ENCODE data around the gene HOXD8. TPM values are rescaled to one million over a fixed set of nuclear protein-coding genes. Genes with fewer than 3 reads are reported as not detected.

Gene HOXD8
- polyA plus RNA-seq, 1 of the 3 experiments (the other 2 are of a cell fraction), result 6.4 TPM

GRCh38 chr2:176101842-176102241, 27.7 kb upstream of the HOXD8 start:
- 70% methylated on average over 5 of the region's 5 CpGs for WGBS (ENCODE audit: low lambda C conversion rate)
- Histone ChIP-seq H3K79me2 (ENCODE audit: insufficient read depth) (no peaks in the 10 kb centered on the region), H3K27me3 (ENCODE audit: insufficient read depth) (peaks cover 97% of the 10 kb centered on the region), H3K27ac (ENCODE audit: low read depth in 2 of 2, low read length in 1 of 2) (no peak overlapping the region), H3K36me3 (replicated peaks in 1 of 2; ENCODE audit: control insufficient read depth in 1 of 2, insufficient read depth in 2 of 2, low read length in 1 of 2) (no peaks in the 10 kb centered on the region), H3K4me1 (ENCODE audit: control insufficient read depth in 1 of 2, insufficient read depth in 2 of 2, low read depth in 1 of 2, low read length in 1 of 2) (peaks cover 0 to 26% of the 10 kb centered on the region in 2 experiments; a peak in 3 of 4 replicates), H3F3A (replicated peaks; ENCODE audit: insufficient read depth) (peaks cover 8% of the 10 kb centered on the region), H3K9ac (no peak overlapping the region), H3K9me2 (no peaks in the 10 kb centered on the region), H3K4me2 (no peak overlapping the region), H3K4me3 (ENCODE audit: low read depth in 2 of 2, low read length in 1 of 2) (no peak overlapping the region), H4K20me1 (ENCODE audit: insufficient read depth) (no peaks in the 10 kb centered on the region), H3K9me3 (no peaks in the 10 kb centered on the region), H2AFZ (ENCODE audit: low read depth) (no peak overlapping the region)
- no peak for TF ChIP-seq SMC3 (IDR thresholded peaks at IDR 0.05; ENCODE audit: low read depth, low read length)
- no peak for TF ChIP-seq USF2 (IDR thresholded peaks at IDR 0.05; ENCODE audit: borderline replicate concordance, low read depth, low read length)
- TF ChIP-seq EZH2phosphoT487 (IDR thresholded peaks at IDR 0.05; ENCODE audit: borderline replicate concordance, low read depth), result no peak
- no peak for TF ChIP-seq PBX3 (IDR thresholded peaks at IDR 0.05)
- TF ChIP-seq REST (IDR thresholded peaks at IDR 0.05; ENCODE audit: low read depth, low read length), result no peak
- no peak for TF ChIP-seq RFX5 (IDR thresholded peaks at IDR 0.05; ENCODE audit: low read length)
- no peak for TF ChIP-seq NRF1 (IDR thresholded peaks at IDR 0.05; ENCODE audit: low read depth, low read length)
- no peak for TF ChIP-seq CTCF (IDR thresholded peaks at IDR 0.05)
- no peak for TF ChIP-seq ELF1 (IDR thresholded peaks at IDR 0.05)
- no peak for TF ChIP-seq USF1 (IDR thresholded peaks at IDR 0.05; ENCODE audit: borderline replicate concordance, low read depth)
- TF ChIP-seq MEF2A (IDR thresholded peaks at IDR 0.05; ENCODE audit: borderline replicate concordance, low read depth), result no peak
- POLR2A ChIA-PET, result interaction anchor here (1.1 kb wide), 1 partner anchor 20 kb away, joined by 3 read pairs; the partner anchor contains the start of gene HOXD9
- CTCF ChIA-PET, result interaction anchor here (0.9 to 17.7 kb wide), 7 partner anchors 9 to 850 kb away, joined by 3 to 264 read pairs (median 4); partner anchors contain the start of genes HOXD12 and HOXD13
- DNase-seq, result no peak

Measured in SK-N-SH (cell line).